Adrenal gland (tissue), 12 donors: ENCODE measurements around the gene TM7SF3. TPM values are rescaled to one million over a fixed set of nuclear protein-coding genes. Genes with fewer than 3 reads are reported as not detected.

Experiments used
- DNase-seq, 7 donors: peaks; one replicate each; pipeline ENCODE4 v3.0.0-alpha.2; 2019 to 2020
- H3K27ac ChIP-seq, 5 donors: fragments of 200-600 bp; sonication (generic) in 4 of 5; 1 replicate in 3 of 5; 2 replicates in 2 of 5; pipeline versions ENCODE4 v1.5.1 to v1.8.0; 2016 to 2020; ENCODE audit warnings: mild to moderate bottlenecking in 1 of 5
- H3K27me3 ChIP-seq: fragments of 200-600 bp; 2 replicates; pipeline ENCODE4 v1.8.0; 2021
- H3K36me3 ChIP-seq, 2 donors: fragments of 200-600 bp; replicated peaks in 1 of 2; 1 replicate in 1 of 2; 2 replicates in 1 of 2; pipeline versions ENCODE4 v1.5.1 to v1.8.0; 2018 to 2022
- H3K4me1 ChIP-seq, 2 donors: fragments of 200-600 bp; replicated peaks in 1 of 2; 1 replicate in 1 of 2; 2 replicates in 1 of 2; pipeline versions ENCODE4 v1.5.1 to v1.8.0; 2018 to 2021
- H3K4me3 ChIP-seq, 4 donors: fragments of 200-600 bp; sonication (generic) in 3 of 4; one replicate each; pipeline ENCODE4 v1.5.1; 2016 to 2018
- H3K9me3 ChIP-seq, 3 donors: fragments of 200-600 bp; sonication (generic) in 1 of 3; replicated peaks in 1 of 3; 1 replicate in 2 of 3; 2 replicates in 1 of 3; pipeline versions ENCODE4 v1.5.1 to v1.8.0; 2016 to 2021
- CTCF ChIP-seq, 6 experiments: fragments of 450-650 bp in 4 of 6; fragments of 200-600 bp in 2 of 6; sonication (generic) in 1 of 6; IDR thresholded peaks; 1 replicate in 5 of 6; 2 replicates in 1 of 6; pipeline versions ENCODE4 v1.5.1 to v1.8.0; 2016 to 2021; ENCODE audit warnings: antibody characterized with exemption in 6 of 6, mild to moderate bottlenecking in 2 of 6, moderate library complexity in 1 of 6
- POLR2A ChIP-seq, 2 donors: fragments of 450-650 bp; IDR thresholded peaks; one replicate each; pipeline ENCODE4 v1.6.1; 2017; ENCODE audit warnings: antibody characterized with exemption in 2 of 2, mild to moderate bottlenecking in 2 of 2, moderate library complexity in 1 of 2
- WGBS, 4 donors: extraction: QIAGEN DNeasy Blood & Tissue Kit in 2 of 4; methylation state at CpG; one replicate each; pipeline versions ENCODE4 v1.1.5 to v1.1.7; 2013 to 2017; 5-methylcytosine and 5-hydroxymethylcytosine counted together
- intact Hi-C, 2 donors: fragments of 100-400 bp; cut with DNase I; formaldehyde crosslinking; loops; one replicate each; pipeline versions ENCODE4 v1.14.1 to v1.15.0; 2022 to 2023
- polyA plus RNA-seq, 3 donors: library from polyadenylated mRNA; stranded (reverse); fragments of 200-250 nt in 2 of 3; fragments of 350-450 nt in 1 of 3; fragmentation: Illumina TruSeq in 1 of 3; extraction: RNeasy Lipid Tissue Mini Kit (QIAGEN cat#74804) in 1 of 3; gene quantifications; one replicate each; pipeline ENCODE4 v1.2.3, GENCODE V29; 2013 to 2014
- total RNA-seq, 9 donors: library from RNA; depleted of rRNA in 4 of 9; stranded (reverse); fragments of >200 nt in 4 of 9; fragments of 120-200 nt in 1 of 9; fragmentation: NEBNext Ultra II Directional in 1 of 9; extraction: Animal tissue kit (Norgen Biotek cat#: 25700) in 1 of 9; gene quantifications; one replicate each; pipeline versions ENCODE4 v1.1.0 to v1.2.4, GENCODE V29; 2013 to 2023
- donor health status: healthy with polysubstance abuse.
- donor health status: Bipolar disorder and iron deficiency.
- donor health status: DM: yes; HTN: yes; CAD: no.
- donor health status: DM: no; HTN: no; CAD: no.
- donor health status: DM: no; HTN: no; CAD: no.
- donor health status: DM: yes; HTN: yes; CAD: no.

The TM7SF3 gene
- total and polyA plus RNA-seq, 12 donors, result 12.3 to 197 (median 68.1) TPM

GRCh38 chr12:26989873-26990272, 24.3 kb downstream of the TM7SF3 start:
- H3K27ac ChIP-seq, result no peak overlapping the region
- peak in 1 of 7 donors; percentile 7 for DNase-seq
- intact Hi-C loops, result no loop called here
- 51 to 55% (median 52%) methylated on average over 4 of the region's 4 CpGs for WGBS, 4 donors
- H3K27me3 ChIP-seq, result no peaks in the 10 kb centered on the region
- peaks cover 11 to 18% of the 10 kb centered on the region in 2 donors for H3K4me1 ChIP-seq
- no peak for TF ChIP-seq CTCF (IDR thresholded peaks at IDR 0.05)
- TF ChIP-seq POLR2A (IDR thresholded peaks at IDR 0.05), result no peak
- no peaks in the 10 kb centered on the region for H3K9me3 ChIP-seq
- peaks cover 0 to 28% of the 10 kb centered on the region in 2 donors for H3K36me3 ChIP-seq
- H3K4me3 ChIP-seq, result no peak overlapping the region

- Histone ChIP-seq H3K27me3 (no peaks in the 10 kb centered on the region), H3K36me3 (peaks cover 0 to 17% of the 10 kb centered on the region in 2 donors), H3K4me3 (no peak overlapping the region), H3K9me3 (no peaks in the 10 kb centered on the region), H3K27ac (no peak overlapping the region), H3K4me1 (peaks cover 11 to 18% of the 10 kb centered on the region in 2 donors)
- no peak for DNase-seq
- no peak for TF ChIP-seq CTCF (IDR thresholded peaks at IDR 0.05)
- no peak for TF ChIP-seq POLR2A (IDR thresholded peaks at IDR 0.05)
- 91 to 95% (median 92%) methylated on average over 4 of the region's 4 CpGs for WGBS, 4 donors
- intact Hi-C loops, result no loop called here
Observed at GRCh38 chr12:26988703-26989102, 25.5 kb downstream of the TM7SF3 start.

- H3K4me1 ChIP-seq, result peaks cover 11 to 18% of the 10 kb centered on the region in 2 donors
- peaks cover 0 to 15% of the 10 kb centered on the region in 2 donors for H3K36me3 ChIP-seq
- H3K9me3 ChIP-seq, result no peaks in the 10 kb centered on the region
- WGBS, 4 donors, result 68 to 72% (median 70%) methylated on average over 10 of the region's 10 CpGs
- peak overlapping the region in 3 of 5 donors; percentile 43 to 48 (median 48) for H3K27ac ChIP-seq
- no peak overlapping the region for H3K4me3 ChIP-seq
- H3K27me3 ChIP-seq, result no peaks in the 10 kb centered on the region
- TF ChIP-seq CTCF (IDR thresholded peaks at IDR 0.05), result no peak
- no peak for TF ChIP-seq POLR2A (IDR thresholded peaks at IDR 0.05)
- peak in 3 of 7 donors; percentile 35 to 43 (median 42) for DNase-seq
- intact Hi-C loops, result no loop called here
Observed at GRCh38 chr12:26987634-26988424, 26.4 kb downstream of the TM7SF3 start.

- Histone ChIP-seq H3K4me3 (no peak overlapping the region), H3K36me3 (peaks cover 0 to 12% of the 10 kb centered on the region in 2 donors), H3K9me3 (no peaks in the 10 kb centered on the region), H3K4me1 (peaks cover 8 to 13% of the 10 kb centered on the region in 2 donors), H3K27me3 (no peaks in the 10 kb centered on the region), H3K27ac (no peak overlapping the region)
- DNase-seq, result no peak
- 93 to 100% (median 97%) methylated on average over 2 of the region's 2 CpGs for WGBS, 4 donors
- intact Hi-C loops, result no loop called here
- TF ChIP-seq CTCF (IDR thresholded peaks at IDR 0.05), result no peak
- TF ChIP-seq POLR2A (IDR thresholded peaks at IDR 0.05), result no peak
Observed at GRCh38 chr12:26982866-26983265, 31.3 kb downstream of the TM7SF3 start.
